ENCODE measurements around the gene MXD4.

DNA sequence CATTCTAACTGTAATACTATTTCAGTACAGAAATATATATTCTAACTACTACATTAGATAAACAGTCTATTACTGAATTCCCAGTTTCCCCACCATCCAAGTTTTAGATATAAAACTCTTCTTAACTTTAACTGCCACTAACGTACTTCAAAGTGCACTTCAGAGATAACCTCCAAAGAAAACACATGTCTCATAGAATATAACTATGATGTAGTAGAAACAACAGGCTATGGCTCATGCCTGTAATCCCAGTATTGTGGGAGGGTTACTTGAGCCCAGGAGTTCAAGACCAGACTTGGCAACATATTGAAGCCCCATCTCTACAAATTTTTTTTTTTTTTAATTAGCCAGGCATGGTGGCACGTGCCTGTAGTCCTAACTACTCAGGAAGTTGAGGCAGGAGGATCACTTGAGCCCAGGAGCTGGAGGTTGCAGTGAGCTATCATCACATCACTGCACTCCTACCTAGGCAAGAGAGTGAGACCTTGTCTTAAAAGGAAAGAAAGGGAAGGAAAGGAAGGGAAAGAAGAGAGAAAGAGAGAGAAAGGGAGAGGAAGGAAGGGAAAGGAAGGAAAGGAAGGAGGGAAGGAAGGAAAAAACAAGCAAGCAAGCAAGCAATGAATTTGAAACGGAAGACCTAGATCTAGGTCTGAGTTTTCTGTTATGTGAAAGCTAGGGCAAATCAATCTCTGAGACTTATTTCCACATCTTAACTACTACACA lies 24.8 kb downstream of the MXD4 start:
- TF ChIP-seq, protein P1, sequence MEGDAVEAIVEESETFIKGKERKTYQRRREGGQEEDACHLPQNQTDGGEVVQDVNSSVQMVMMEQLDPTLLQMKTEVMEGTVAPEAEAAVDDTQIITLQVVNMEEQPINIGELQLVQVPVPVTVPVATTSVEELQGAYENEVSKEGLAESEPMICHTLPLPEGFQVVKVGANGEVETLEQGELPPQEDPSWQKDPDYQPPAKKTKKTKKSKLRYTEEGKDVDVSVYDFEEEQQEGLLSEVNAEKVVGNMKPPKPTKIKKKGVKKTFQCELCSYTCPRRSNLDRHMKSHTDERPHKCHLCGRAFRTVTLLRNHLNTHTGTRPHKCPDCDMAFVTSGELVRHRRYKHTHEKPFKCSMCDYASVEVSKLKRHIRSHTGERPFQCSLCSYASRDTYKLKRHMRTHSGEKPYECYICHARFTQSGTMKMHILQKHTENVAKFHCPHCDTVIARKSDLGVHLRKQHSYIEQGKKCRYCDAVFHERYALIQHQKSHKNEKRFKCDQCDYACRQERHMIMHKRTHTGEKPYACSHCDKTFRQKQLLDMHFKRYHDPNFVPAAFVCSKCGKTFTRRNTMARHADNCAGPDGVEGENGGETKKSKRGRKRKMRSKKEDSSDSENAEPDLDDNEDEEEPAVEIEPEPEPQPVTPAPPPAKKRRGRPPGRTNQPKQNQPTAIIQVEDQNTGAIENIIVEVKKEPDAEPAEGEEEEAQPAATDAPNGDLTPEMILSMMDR (IDR thresholded peaks at IDR 0.05) = no peak
- TF ChIP-seq EZH2 (IDR thresholded peaks at IDR 0.05) = no peak
- no peak for TF ChIP-seq EZH2phosphoT487 (IDR thresholded peaks at IDR 0.05)

Measured in neural progenitor cell (in vitro differentiated cells).